ENCODE data around the gene RAB20. TPM values are rescaled to one million over a fixed set of nuclear protein-coding genes. Genes with fewer than 3 reads are reported as not detected.
"Not testable (repeated sequence)": the region's sequence is repeated elsewhere in the genome, so short reads cannot be mapped to it uniquely, and the experiment has no call there.

RAB20 gene
- total RNA-seq, 1 donor from 2014 or later = 7.8 TPM

- TF ChIP-seq, protein P1, sequence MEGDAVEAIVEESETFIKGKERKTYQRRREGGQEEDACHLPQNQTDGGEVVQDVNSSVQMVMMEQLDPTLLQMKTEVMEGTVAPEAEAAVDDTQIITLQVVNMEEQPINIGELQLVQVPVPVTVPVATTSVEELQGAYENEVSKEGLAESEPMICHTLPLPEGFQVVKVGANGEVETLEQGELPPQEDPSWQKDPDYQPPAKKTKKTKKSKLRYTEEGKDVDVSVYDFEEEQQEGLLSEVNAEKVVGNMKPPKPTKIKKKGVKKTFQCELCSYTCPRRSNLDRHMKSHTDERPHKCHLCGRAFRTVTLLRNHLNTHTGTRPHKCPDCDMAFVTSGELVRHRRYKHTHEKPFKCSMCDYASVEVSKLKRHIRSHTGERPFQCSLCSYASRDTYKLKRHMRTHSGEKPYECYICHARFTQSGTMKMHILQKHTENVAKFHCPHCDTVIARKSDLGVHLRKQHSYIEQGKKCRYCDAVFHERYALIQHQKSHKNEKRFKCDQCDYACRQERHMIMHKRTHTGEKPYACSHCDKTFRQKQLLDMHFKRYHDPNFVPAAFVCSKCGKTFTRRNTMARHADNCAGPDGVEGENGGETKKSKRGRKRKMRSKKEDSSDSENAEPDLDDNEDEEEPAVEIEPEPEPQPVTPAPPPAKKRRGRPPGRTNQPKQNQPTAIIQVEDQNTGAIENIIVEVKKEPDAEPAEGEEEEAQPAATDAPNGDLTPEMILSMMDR (IDR thresholded peaks at IDR 0.05) = no peak
- DNase-seq (ENCODE audit: low spot score) = no peak
- peaks cover 65% of the 10 kb centered on the region for H3K36me3 Mint-ChIP-seq (ENCODE audit: low read depth)
- H3K9me3 Mint-ChIP-seq (ENCODE audit: low read depth) = no peaks in the 10 kb centered on the region
- no peaks in the 10 kb centered on the region for H3K27me3 Mint-ChIP-seq (ENCODE audit: low read depth)
- peaks cover 17% of the 10 kb centered on the region for H3K4me1 Mint-ChIP-seq (ENCODE audit: low read depth)
- H3K27ac Mint-ChIP-seq (ENCODE audit: unreplicated experiment) = peak overlapping the region; percentile 51
- H3K4me3 Mint-ChIP-seq (ENCODE audit: unreplicated experiment) = no peak overlapping the region
Measured at GRCh38 chr13:110492679-110493593, 68.6 kb downstream of the RAB20 start.

DNA sequence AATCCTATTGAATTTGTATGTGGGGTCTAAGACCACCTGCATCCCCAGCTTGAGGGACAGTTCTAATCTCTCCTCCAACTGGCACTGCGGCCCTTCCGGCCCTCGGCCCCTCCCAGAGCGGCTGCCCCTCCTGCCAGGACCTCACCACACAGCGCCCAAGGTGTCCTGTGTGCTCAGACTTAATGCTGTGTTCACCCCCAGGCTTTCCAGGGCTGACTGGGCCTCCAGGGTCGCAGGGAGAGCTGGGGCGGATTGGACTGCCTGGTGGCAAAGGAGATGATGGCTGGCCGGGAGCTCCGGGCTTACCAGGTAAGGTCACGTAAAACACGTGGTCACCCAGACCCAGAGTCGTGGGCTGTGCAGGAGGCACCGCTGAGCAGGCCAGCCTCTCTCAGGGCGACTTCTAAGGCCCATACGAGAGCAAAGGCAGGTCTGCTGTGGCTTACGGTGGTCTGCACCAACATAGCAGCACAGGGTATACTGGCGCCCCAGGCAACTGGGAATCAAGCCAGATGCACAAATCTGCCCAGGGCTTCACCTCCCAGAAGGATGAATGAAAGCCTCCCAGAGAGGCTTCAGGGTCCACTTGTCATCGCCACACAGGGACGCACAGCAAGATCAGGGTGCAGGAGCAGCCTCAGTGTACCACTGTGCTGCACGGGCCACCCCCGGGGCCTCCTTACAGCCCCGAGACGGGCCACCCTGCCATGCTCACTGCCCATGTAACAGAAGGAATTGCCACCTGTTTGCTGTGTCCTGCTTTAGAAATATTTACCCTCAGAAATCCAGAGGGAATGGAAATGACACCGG, 69.4 kb downstream of the RAB20 start:
- Mint-ChIP-seq H3K27me3 (ENCODE audit: low read depth) (no peaks in the 10 kb centered on the region), H3K4me3 (ENCODE audit: unreplicated experiment) (no peak overlapping the region), H3K36me3 (ENCODE audit: low read depth) (peaks cover 68% of the 10 kb centered on the region), H3K27ac (ENCODE audit: unreplicated experiment) (peak overlapping the region; percentile 49), H3K9me3 (ENCODE audit: low read depth) (no peaks in the 10 kb centered on the region), H3K4me1 (ENCODE audit: low read depth) (peaks cover 17% of the 10 kb centered on the region)
- DNase-seq (ENCODE audit: low spot score) = no peak
- TF ChIP-seq, protein P1 (IDR thresholded peaks at IDR 0.05) = no peak

DNA sequence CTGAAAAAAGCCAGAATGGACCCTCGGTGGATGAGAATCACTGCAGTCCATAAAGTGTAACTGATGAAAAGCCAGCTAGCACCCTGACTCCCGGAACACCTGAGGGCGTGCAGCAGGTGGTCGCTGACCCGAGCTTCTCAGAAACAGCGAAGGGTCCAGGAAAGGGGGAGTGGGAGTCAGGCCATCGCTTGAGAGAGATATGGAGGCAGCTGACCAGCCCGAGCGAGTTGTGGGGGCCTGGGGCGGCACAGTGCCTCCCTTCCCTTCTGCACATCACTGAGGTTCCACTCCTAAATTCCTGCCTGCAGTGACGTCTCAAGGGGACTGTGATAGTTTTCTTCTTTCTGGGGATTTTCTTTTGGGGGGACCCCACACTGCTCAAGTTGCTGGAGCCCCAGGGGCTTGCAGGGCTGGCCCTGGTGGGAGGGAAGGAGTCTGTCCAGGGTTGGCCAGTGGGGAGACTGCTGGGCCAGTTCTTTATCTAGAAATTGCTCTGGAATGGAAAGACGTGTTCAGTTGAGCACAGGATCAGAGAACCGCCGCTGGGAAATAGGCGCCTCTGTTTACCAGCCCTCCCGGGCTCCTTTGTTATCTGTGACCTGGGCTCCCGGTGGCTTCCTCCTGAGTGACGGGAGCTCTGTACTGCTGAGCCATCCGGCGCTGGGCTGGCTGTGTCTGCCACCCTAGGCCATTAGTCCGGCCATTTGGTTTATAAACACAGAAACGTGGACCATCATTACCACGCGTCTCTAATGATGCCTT, 71.3 kb downstream of the RAB20 start:
- H3K9me3 Mint-ChIP-seq (ENCODE audit: low read depth) = no peaks in the 10 kb centered on the region
- H3K36me3 Mint-ChIP-seq (ENCODE audit: low read depth) = peaks cover 62% of the 10 kb centered on the region
- H3K27me3 Mint-ChIP-seq (ENCODE audit: low read depth) = no peaks in the 10 kb centered on the region
- DNase-seq (ENCODE audit: low spot score) = no peak
- no peak overlapping the region for H3K4me3 Mint-ChIP-seq (ENCODE audit: unreplicated experiment)
- TF ChIP-seq, protein P1 (IDR thresholded peaks at IDR 0.05) = no peak
- peak overlapping the region; percentile 32 for H3K27ac Mint-ChIP-seq (ENCODE audit: unreplicated experiment)
- peaks cover 32% of the 10 kb centered on the region for H3K4me1 Mint-ChIP-seq (ENCODE audit: low read depth)

DNA sequence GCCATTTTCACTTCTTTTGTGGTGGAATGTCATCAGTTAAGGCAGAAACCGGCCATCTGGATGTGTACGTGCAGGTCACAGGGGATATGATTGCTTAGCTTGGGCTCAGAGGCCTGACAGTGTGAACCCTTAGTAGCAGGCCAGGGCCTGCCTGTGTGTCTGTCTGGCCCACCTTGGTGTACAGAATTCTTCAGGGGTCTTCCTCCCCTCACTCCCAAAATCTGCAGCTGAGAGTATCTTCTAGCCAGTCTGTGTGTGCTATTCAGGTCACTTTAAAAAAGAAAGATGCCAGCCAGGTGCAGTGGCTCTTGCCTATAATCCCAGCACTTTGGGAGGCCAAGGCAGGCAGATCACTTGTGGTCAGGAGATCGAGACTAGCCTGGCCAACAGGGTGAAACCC, 74.6 kb downstream of the RAB20 start:
- not testable (repeated sequence) for H3K4me3 Mint-ChIP-seq (ENCODE audit: unreplicated experiment); H3K9me3 Mint-ChIP-seq (ENCODE audit: low read depth); H3K27me3 Mint-ChIP-seq (ENCODE audit: low read depth); DNase-seq (ENCODE audit: low spot score)
- H3K27ac Mint-ChIP-seq (ENCODE audit: unreplicated experiment) = peak overlapping the region; percentile 88
- peaks cover 18% of the 10 kb centered on the region for H3K4me1 Mint-ChIP-seq (ENCODE audit: low read depth)
- peaks cover 67% of the 10 kb centered on the region for H3K36me3 Mint-ChIP-seq (ENCODE audit: low read depth)

DNA sequence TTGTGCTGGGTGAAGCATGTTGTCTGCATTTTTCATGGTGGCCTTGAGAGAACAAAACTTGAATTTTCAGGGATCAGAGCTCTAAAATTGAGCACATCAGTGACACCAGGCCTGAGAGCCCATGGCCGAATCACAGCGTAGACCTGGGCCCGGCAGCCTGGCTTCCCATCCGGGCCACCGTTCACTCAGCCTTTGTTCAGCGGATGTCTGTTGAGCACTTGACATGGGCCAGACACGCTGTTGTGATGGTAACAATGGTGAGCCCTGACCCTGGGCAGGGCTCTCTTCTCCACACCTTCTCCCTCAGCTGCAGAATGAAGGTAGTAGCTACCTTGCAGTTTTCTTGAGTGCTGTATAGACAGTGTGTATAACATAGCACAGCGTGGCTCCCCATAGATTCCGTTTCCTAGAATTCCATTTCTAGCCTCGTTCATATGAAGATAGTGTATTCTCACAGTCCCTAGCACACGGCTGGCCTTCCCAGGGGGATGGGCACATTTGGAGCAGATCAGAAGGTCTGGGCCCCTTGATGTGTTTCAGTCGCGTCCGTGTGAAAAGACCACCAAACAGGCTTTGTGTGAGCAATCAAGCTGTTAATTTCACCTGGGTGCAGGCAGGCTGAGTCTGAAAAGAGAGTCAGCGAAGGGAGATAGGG, 75.3 kb downstream of the RAB20 start:
- Mint-ChIP-seq H3K36me3 (ENCODE audit: low read depth) (peaks cover 64% of the 10 kb centered on the region), H3K4me1 (ENCODE audit: low read depth) (peaks cover 18% of the 10 kb centered on the region), H3K9me3 (ENCODE audit: low read depth) (no peaks in the 10 kb centered on the region), H3K27ac (ENCODE audit: unreplicated experiment) (peak overlapping the region; percentile 80), H3K4me3 (ENCODE audit: unreplicated experiment) (no peak overlapping the region), H3K27me3 (ENCODE audit: low read depth) (no peaks in the 10 kb centered on the region)
- TF ChIP-seq, protein P1 (IDR thresholded peaks at IDR 0.05) = no peak
- peak; percentile 40 for DNase-seq (ENCODE audit: low spot score)

Data from chondrocyte (in vitro differentiated cells).